HG03565 (cell line): Measurements from ENCODE around the gene TBX4.
"Not testable (repeated sequence)": the region's sequence is repeated elsewhere in the genome, so short reads cannot be mapped to it uniquely, and the experiment has no call there.

Source experiments
- ATAC-seq: cut with Tn5 transposase; IDR thresholded peaks from one replicate; pipeline ENCODE4 v1.9.1; 2021; ENCODE audit warnings: mild to moderate bottlenecking, moderate library complexity; ENCODE audit not compliant: unreplicated experiment

TBX4 gene

GRCh38 chr17:61519754-61520440 is 67.7 kb downstream of the TBX4 start:
- no peak for ATAC-seq

DNA sequence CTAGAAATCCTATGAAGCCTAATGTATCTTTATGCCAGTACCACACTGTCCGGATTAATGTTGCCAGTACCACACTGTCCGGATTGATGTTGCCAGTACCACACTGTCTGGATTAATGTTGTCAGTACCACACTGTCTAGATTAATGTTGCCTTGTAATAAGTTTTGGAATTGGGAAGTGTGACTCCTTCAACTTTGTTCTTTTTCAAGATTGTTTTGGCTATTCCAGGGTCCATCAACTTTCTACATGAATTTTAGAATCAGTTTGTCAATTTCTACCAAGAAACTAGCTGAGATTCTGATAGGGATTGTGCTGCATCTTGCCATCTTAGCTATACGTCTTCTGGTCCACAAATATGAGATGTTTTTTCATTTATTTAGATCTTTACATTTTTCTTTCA is 68.7 kb downstream of the TBX4 start:
- ATAC-seq, result no peak

GRCh38 chr17:61522088-61522487 is 69.9 kb downstream of the TBX4 start:
- no peak for ATAC-seq

GRCh38 chr17:61524319-61524718 is 72.1 kb downstream of the TBX4 start:
- no peak for ATAC-seq

DNA sequence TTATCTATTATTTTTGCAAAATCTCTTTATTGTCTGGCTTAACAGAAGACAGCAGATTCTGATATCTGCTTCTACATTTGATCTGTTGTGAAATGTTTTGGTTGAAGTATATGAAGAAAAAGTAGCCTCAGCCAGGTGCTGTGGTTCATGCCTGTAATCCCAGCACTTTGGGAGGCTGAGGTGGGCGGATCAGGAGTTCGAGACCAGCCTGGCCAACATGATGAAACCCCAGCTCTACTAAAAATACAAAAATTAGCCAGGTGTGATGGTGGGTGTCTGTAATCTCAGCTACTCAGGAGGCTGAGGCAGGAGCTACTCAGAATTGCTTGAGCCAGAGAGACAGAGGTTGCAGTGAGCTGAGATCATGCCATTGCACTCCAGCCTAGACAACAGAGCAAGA is 75.2 kb downstream of the TBX4 start:
- ATAC-seq, result not testable (repeated sequence)

DNA sequence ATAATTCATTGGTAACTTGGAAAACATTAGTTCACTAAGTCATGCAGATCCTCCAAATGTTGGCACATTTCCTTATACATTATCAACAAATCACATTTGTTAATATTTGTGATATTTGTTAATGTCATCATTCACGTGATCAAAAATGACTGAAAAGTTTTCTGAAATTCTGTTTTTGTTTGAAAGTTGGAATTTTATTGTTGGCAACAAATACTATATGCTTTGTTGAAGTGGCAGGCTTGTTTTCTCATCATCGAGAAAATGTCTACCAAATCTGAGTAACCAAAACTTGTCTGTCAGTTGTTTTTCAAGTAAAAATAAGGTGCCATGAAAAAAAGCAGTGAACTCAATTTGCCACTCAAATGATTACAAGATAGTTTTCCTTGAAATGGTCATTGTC is 75.9 kb downstream of the TBX4 start:
- ATAC-seq, result no peak

GRCh38 chr17:61531223-61531622 is 79.0 kb downstream of the TBX4 start:
- no peak for ATAC-seq

GRCh38 chr17:61532826-61533225 is 80.6 kb downstream of the TBX4 start:
- no peak for ATAC-seq

DNA sequence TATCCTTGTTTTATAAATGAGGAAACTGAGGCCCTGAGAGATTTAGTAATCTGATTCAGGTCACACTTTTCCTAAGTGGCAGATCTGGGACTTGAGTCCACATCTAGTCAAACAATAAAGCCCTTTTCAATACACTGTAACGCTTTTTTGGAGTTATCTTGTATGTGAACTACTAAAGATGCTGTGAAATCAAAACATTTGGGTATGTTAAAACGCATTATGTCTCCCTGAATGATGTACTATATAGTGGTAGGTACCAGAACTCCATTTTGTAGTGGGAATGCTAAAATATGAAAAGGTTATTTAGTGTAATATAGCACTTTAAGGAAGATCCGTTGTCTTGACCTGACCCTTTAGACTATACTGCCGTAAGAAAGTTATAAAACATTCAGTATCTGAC is 81.6 kb downstream of the TBX4 start:
- ATAC-seq, result no peak

GRCh38 chr17:61534414-61534813 is 82.2 kb downstream of the TBX4 start:
- no peak for ATAC-seq
